GM12873 (cell line): ENCODE data around the gene SSBP3.

Experiments
- TF ChIP-seq, protein P1 (sequence below): IDR thresholded peaks from 2 replicates; pipeline ENCODE4 v1.5.1; 2012; ENCODE audit warnings: low read depth, mild to moderate bottlenecking, moderate library complexity, low read length, control low read depth; ENCODE audit not compliant: insufficient read depth; ENCODE audit errors: missing control alignments

Gene SSBP3

DNA sequence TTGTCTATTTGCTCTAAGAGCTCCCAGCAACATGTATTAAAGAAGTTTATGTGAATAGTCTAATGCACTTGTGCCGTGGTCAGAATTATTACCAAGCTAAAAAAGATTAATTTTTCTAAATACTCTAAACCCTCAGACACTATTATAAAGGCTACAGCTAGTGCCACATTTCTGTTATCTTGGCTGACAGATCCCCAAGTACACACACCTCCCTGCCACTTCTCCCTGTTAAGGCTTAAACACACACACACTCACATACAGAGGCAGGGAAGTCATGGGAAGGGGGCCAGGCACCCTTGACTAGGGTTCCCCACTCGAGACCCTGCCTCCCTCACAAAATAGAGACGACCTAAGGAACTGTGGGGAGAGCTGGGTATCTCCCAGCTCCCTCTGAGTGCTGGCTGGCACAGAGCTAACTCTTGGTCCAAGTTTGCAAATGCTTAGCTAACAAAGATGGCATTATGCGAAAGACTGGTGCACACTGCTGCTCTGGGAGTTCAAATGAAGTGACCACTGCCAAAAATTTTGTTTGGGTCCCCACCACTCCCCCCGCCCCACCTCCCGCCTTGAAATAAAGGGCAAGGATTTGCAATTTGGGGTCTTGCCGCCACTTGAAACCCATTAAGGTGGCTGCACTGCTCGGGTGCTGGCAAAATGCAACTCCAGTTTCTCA lies 9.8 kb downstream of the SSBP3 start:
- TF ChIP-seq, protein P1, sequence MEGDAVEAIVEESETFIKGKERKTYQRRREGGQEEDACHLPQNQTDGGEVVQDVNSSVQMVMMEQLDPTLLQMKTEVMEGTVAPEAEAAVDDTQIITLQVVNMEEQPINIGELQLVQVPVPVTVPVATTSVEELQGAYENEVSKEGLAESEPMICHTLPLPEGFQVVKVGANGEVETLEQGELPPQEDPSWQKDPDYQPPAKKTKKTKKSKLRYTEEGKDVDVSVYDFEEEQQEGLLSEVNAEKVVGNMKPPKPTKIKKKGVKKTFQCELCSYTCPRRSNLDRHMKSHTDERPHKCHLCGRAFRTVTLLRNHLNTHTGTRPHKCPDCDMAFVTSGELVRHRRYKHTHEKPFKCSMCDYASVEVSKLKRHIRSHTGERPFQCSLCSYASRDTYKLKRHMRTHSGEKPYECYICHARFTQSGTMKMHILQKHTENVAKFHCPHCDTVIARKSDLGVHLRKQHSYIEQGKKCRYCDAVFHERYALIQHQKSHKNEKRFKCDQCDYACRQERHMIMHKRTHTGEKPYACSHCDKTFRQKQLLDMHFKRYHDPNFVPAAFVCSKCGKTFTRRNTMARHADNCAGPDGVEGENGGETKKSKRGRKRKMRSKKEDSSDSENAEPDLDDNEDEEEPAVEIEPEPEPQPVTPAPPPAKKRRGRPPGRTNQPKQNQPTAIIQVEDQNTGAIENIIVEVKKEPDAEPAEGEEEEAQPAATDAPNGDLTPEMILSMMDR = no peak

DNA sequence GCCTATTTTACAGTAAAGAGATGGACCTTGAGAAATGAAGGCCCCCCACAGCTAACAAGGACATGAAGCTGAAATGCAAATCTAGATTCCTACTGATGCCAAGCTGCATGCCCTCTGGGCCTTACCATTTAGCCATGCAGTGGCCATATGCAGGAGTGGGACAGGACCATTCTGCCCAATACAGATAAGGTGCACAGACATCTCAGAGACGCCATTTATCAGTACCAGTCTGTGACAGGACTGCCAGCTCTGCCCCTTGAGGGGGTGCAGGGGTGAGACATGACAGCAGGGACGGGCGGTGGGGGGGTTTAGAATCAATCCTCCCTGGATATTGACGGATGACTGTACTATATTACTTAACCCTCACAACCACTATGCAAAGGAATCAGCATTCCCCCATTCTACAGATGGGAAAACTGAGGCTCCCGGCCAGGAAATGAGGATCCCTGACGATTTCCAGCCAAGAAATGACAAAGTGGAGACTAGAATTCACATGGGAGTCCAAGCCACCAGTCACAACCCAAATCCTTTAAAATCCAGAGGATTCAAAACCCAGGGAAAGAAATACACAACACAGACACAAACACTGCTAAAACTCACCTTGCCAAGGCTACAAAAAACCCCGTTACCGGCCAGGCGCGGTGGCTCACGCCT lies 10.8 kb downstream of the SSBP3 start:
- TF ChIP-seq, protein P1 = no peak

DNA sequence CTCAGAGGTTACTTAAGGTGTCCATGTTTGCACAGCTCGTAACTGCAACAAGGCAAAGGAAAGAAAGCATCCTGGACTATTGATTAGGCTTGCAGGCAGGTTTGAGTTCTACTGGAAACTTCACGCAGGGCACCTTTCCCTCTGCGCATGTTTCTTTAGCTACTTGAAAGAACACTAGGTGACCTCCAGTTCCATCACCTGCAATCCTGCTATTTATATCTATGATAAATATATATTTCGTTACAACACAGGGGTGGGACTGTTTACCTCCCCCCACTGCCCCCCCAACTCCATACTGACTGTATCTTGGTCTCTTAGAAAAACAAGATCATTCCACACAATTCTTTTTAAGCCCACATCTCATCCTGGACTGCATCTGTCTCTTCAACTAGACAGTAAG lies 12.1 kb downstream of the SSBP3 start:
- TF ChIP-seq, protein P1 = no peak

DNA sequence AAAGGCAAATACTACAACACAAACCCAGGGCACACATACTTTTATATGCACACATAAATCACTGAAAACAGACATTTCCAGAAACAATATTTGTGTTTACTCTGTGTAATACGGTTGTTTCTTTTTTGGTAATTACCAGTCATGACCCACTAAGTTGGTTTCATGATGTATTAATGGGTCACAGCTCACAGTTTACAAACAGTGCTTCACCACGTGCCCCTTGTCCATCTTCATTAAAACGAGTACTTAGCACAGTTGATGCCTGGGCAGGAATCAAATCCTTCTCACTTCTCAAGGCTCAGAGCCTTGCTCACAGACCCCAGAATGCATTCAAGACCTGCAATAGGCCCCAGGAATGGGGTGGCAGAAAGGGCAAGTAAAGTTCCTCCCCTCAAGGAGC lies 13.8 kb downstream of the SSBP3 start:
- TF ChIP-seq, protein P1 = no peak

DNA sequence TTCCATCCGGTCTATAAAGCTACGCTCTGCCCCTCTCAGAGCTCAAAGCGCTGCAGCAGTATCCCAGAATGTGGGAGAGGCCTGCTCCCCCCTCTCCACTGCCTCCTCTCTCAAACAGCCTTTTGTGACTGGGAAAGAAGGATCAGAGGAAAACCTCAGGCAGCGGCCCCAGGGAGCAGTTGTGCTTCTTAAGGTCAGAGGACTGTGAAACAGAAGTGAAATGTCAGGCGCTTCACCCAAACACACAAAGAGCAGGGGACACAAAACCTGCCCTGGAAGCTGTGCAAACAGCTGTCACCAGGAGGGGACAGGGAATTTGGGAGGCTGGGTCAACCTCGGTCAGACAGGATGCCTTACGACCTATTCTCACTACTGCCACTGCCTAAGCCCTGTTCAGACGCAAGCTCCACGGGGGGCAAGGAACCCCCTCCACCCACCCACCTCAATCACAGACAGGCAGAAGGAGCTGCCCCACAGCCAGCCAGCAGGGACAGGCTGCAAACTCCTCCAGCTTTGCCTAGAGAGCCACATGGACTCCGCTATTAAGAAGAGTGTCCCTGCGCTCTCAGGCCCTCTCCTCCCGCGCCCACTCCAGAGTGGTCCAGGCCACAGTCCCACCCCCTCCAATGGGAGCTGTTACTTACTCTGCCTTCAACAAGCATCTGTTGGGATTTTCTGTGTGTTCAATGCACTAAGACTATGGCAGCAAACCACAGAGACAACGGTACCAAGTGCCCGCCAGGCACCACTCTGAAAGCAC lies 14.6 kb downstream of the SSBP3 start:
- TF ChIP-seq, protein P1 = no peak

DNA sequence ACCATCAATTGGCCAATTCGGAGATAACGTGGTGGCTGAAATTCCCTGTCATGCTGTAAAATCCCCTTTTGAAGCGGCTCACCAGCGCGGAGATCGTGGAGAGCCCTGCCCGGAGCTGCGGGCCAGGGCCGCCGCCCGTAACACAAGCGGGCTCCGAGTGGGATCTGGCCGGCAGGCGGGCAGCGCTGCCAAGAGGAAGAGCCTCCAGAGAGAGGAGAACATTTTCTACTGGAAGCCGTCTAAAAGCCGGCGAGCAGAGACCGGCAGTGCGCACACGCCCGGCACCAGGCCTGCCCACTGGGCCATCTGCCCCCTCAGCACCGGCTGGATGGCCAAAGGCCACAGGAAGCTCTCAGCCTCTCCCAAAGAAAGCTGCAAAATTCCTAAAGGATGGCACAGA lies 15.5 kb downstream of the SSBP3 start:
- TF ChIP-seq, protein P1 = no peak

DNA sequence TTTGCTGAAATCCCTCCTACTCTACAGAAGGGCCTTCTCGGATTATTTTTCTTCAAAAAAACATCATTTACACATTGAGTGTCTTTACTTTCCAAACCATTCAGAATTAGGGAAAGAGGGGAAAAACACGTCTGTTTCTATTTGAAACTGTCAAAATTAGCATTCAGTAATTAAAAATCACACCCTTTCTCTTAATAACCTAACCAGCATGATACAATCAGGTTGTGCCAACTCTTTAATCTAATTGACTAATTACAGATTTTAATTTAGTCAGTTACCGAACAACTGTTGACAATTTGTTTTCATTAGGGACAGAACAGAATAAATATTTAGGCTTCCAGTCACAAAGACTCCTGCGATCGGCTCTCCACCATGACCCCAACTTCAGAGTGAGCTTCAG lies 18.8 kb downstream of the SSBP3 start:
- TF ChIP-seq, protein P1 = no peak
